PC-9 (cell line): Measurements from ENCODE around the gene RTKN2. TPM values are rescaled to one million over a fixed set of nuclear protein-coding genes. Genes with fewer than 3 reads are reported as not detected.

Experiments
- BruUV-seq: library from RNA; stranded (reverse); fragments of 400-500 nt; replicated peaks from 2 replicates; lab custom pipeline; 2021; lab: Mats Ljungman, UMichigan
- CTCF ChIA-PET: fragments of 300-600 bp; sonication (Branson Sonifier 250); formaldehyde crosslinking; loops from one replicate; lab custom pipeline; 2022; ENCODE audit warnings: antibody characterized with exemption; lab: Charles Lee
- POLR2A ChIA-PET: fragments of 300-600 bp; sonication (Branson Sonifier 250); formaldehyde crosslinking; loops from one replicate; lab custom pipeline; 2022; ENCODE audit warnings: antibody characterized with exemption; ENCODE audit not compliant: unreplicated experiment; lab: Charles Lee
- DNase-seq, 2 experiments: peaks; one replicate each; pipeline versions ENCODE4 v3.0.0 to v3.0.0-alpha.2; 2015 to 2022; ENCODE audit warnings: mixed read lengths in 1 of 2
- H2AFZ ChIP-seq: fragments of 200-600 bp; sonication (generic); 2 replicates; pipeline ENCODE4 v1.8.1; 2017; ENCODE audit warnings: antibody characterized with exemption
- H3F3A ChIP-seq: fragments of 200-600 bp; sonication (generic); 2 replicates; pipeline ENCODE4 v1.8.1; 2017; ENCODE audit warnings: antibody characterized with exemption, mild to moderate bottlenecking, low read depth; ENCODE audit not compliant: insufficient read depth
- H3K27ac ChIP-seq: fragments of 200-600 bp; sonication (generic); 2 replicates; pipeline ENCODE4 v1.6.1; 2016; ENCODE audit warnings: mixed run types
- H3K27me3 ChIP-seq: fragments of 200-600 bp; sonication (generic); 2 replicates; pipeline ENCODE4 v1.6.1; 2016; ENCODE audit warnings: low read depth, mixed run types; ENCODE audit not compliant: insufficient read depth
- H3K36me3 ChIP-seq: fragments of 200-600 bp; sonication (generic); 2 replicates; pipeline ENCODE4 v1.6.1; 2016; ENCODE audit warnings: low read depth, mixed run types
- H3K4me1 ChIP-seq: fragments of 200-600 bp; sonication (generic); replicated peaks from 2 replicates; pipeline ENCODE4 v1.6.1; 2016; ENCODE audit warnings: mixed run types; ENCODE audit not compliant: insufficient read depth
- H3K4me2 ChIP-seq: fragments of 200-600 bp; sonication (generic); 2 replicates; pipeline ENCODE4 v1.6.1; 2017; ENCODE audit warnings: mixed run types
- H3K4me3 ChIP-seq: fragments of 200-600 bp; sonication (generic); 2 replicates; pipeline ENCODE4 v1.6.1; 2016; ENCODE audit warnings: mixed run types
- H3K79me2 ChIP-seq: fragments of 200-600 bp; sonication (generic); 2 replicates; pipeline ENCODE4 v1.6.1; 2017; ENCODE audit warnings: low read depth, mixed run types
- H3K9me2 ChIP-seq: fragments of 200-600 bp; sonication (generic); 2 replicates; pipeline ENCODE4 v1.8.1; 2017; ENCODE audit warnings: mild to moderate bottlenecking; ENCODE audit not compliant: insufficient read depth
- H3K9me3 ChIP-seq: fragments of 200-600 bp; sonication (generic); 2 replicates; pipeline ENCODE4 v1.8.1; 2016; ENCODE audit warnings: low read depth; ENCODE audit not compliant: insufficient read depth
- H4K20me1 ChIP-seq: fragments of 200-600 bp; sonication (generic); 2 replicates; pipeline ENCODE4 v1.8.1; 2017; ENCODE audit not compliant: insufficient read depth
- EZH2 ChIP-seq: fragments of 200-600 bp; sonication (generic); IDR thresholded peaks from 2 replicates; pipeline ENCODE4 v1.8.0; 2017; ENCODE audit warnings: antibody characterized with exemption, low read depth
- intact Hi-C: fragments of 100-400 bp; cut with micrococcal nuclease; formaldehyde crosslinking; loops from one replicate; pipeline ENCODE4 v1.10.0; 2022; ENCODE audit not compliant: unreplicated experiment
- total RNA-seq: library from RNA; stranded (reverse); gene quantifications from 2 replicates; pipeline ENCODE4 v1.2.3, GENCODE V29; 2021
- TF ChIP-seq, protein P1 (sequence below): fragments of 200-600 bp; sonication (generic); conservative IDR thresholded peaks from 2 replicates; pipeline ENCODE4 v1.6.1; 2017; ENCODE audit warnings: mixed run types, antibody characterized with exemption, mild to moderate bottlenecking, moderate library complexity

The RTKN2 gene
- total RNA-seq, 1 experiment from 2014 or later = 18.5 TPM

DNA sequence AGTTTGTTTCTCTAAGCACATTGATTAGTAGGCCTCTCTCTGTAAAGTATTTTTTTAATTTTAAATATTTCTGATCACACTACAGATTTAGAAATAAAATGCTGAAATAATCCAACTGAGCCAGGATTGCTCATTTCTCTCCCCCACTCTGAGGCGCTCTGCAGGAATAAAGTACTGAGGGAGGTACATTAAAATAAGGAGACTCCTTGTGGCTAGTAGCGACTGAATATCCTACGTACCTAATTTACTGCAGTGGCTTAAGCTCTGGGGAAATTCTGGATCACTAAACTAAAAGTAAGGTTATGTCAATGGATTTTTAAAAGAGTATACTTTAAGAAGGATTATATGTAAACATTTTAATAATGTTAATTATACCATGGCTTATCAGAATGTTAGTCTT lies 75.2 kb downstream of the RTKN2 start:
- Histone ChIP-seq H3F3A (no peaks in the 10 kb centered on the region), H3K4me3 (no peak overlapping the region), H4K20me1 (no peaks in the 10 kb centered on the region), H3K27ac (no peak overlapping the region), H3K27me3 (no peaks in the 10 kb centered on the region), H3K9me3 (no peaks in the 10 kb centered on the region), H3K4me1 (peaks cover 7% of the 10 kb centered on the region; the same call in 1 of the 2 replicates), H3K4me2 (no peak overlapping the region), H2AFZ (no peak overlapping the region), H3K9me2 (no peaks in the 10 kb centered on the region), H3K79me2 (no peaks in the 10 kb centered on the region), H3K36me3 (no peaks in the 10 kb centered on the region; the same call in 1 of the 2 replicates)
- TF ChIP-seq EZH2 = no peak
- TF ChIP-seq, protein P1, sequence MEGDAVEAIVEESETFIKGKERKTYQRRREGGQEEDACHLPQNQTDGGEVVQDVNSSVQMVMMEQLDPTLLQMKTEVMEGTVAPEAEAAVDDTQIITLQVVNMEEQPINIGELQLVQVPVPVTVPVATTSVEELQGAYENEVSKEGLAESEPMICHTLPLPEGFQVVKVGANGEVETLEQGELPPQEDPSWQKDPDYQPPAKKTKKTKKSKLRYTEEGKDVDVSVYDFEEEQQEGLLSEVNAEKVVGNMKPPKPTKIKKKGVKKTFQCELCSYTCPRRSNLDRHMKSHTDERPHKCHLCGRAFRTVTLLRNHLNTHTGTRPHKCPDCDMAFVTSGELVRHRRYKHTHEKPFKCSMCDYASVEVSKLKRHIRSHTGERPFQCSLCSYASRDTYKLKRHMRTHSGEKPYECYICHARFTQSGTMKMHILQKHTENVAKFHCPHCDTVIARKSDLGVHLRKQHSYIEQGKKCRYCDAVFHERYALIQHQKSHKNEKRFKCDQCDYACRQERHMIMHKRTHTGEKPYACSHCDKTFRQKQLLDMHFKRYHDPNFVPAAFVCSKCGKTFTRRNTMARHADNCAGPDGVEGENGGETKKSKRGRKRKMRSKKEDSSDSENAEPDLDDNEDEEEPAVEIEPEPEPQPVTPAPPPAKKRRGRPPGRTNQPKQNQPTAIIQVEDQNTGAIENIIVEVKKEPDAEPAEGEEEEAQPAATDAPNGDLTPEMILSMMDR = no peak
- ChIA-PET CTCF (no interaction called here), POLR2A (no interaction called here)
- no TSS peak for BruUV-seq
- no peak for DNase-seq
- intact Hi-C loops = no loop called here

DNA sequence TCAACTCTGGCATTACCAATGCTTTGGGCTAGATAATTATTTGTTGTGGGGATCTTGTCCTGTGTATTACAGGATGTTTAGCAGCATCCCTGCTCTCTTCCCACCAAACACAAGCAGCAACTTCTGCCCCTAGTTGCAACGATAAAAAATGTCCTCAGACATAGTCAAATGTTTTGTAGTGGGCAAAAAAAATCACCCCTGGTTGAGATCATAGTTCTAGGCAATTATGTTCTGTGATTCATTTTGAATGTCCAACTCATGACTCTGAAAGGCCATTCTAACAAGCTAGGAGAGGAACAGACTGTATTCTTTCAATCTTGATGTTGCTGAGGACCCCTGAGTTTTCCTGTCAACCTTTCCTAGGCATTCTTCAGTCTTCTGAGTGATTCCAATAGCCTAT lies 79.5 kb downstream of the RTKN2 start:
- TF ChIP-seq EZH2 = no peak
- TF ChIP-seq, protein P1 = no peak
- intact Hi-C loops = no loop called here
- ChIA-PET POLR2A (no interaction called here), CTCF (no interaction called here)
- Histone ChIP-seq H3K27ac (no peak overlapping the region), H3K4me1 (no peaks in the 10 kb centered on the region), H3K79me2 (no peaks in the 10 kb centered on the region), H2AFZ (no peak overlapping the region), H3K27me3 (no peaks in the 10 kb centered on the region), H3K9me2 (no peaks in the 10 kb centered on the region), H3F3A (no peaks in the 10 kb centered on the region), H4K20me1 (no peaks in the 10 kb centered on the region), H3K4me3 (no peak overlapping the region), H3K36me3 (no peaks in the 10 kb centered on the region), H3K9me3 (no peaks in the 10 kb centered on the region), H3K4me2 (no peak overlapping the region)
- no peak for DNase-seq
- no TSS peak for BruUV-seq

DNA sequence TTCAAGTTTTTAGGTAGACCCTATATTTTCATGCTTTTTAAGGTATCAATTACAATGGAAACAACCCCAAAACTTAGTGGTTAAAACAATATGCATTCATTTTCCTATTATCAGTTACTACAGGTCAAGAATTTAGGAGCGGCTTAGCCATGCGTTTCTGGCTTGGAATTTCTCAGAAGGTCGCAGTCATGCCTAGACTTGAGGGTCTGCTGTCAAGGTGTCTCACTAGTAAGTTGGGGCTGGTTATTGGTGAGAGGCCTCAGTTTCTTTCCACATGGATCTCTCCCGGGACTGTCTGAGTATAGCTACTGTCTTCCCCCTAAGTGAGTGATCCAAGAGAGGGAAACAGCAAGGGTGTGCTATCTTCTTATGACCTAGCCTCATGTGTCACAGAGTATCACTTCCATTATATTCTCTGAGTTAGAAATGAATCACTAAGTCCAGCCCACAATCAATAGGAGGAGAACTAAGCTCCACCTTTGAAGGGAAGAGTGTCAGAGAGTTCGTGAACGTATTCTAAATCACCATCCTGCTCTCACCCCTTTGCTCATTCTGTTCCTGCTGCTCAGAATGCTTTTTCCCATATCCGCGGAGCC lies 80.5 kb downstream of the RTKN2 start:
- POLR2A ChIA-PET = no interaction called here
- no peak overlapping the region for H2AFZ ChIP-seq
- CTCF ChIA-PET = no interaction called here
- no peak overlapping the region for H3K27ac ChIP-seq
- H3K9me3 ChIP-seq = no peaks in the 10 kb centered on the region
- H3K27me3 ChIP-seq = no peaks in the 10 kb centered on the region
- DNase-seq = no peak
- no peak overlapping the region for H3K4me2 ChIP-seq
- no peak overlapping the region for H3K4me3 ChIP-seq
- no peaks in the 10 kb centered on the region for H3K9me2 ChIP-seq
- intact Hi-C loops = no loop called here
- H4K20me1 ChIP-seq = no peaks in the 10 kb centered on the region
- H3K36me3 ChIP-seq = no peaks in the 10 kb centered on the region
- H3K4me1 ChIP-seq = no peaks in the 10 kb centered on the region; the same call in 1 of the 2 replicates
- no peaks in the 10 kb centered on the region for H3F3A ChIP-seq
- H3K79me2 ChIP-seq = no peaks in the 10 kb centered on the region
- no TSS peak for BruUV-seq
- TF ChIP-seq, protein P1 = no peak
- TF ChIP-seq EZH2 = no peak
